WTC11 (cell line): ENCODE results near the gene MAP1LC3C. TPM values are rescaled to one million over a fixed set of nuclear protein-coding genes. Genes with fewer than 3 reads are reported as not detected.

Source experiments
- total RNA-seq: library from RNA; stranded (reverse); gene quantifications from 3 replicates; pipeline ENCODE4 v1.2.3, GENCODE V29; 2021

The MAP1LC3C gene
- total RNA-seq, 1 experiment from 2014 or later = 1.5 TPM

Other genes starting within 250 kb of the MAP1LC3C start
- 28.2 to 36.5 TPM (median 31.7 TPM) in 3 replicates for gene EXO1, start 150.9 kb downstream of the MAP1LC3C start, total RNA-seq
- gene BECN2, start 41.3 kb downstream of the MAP1LC3C start, total RNA-seq = not detected in 3 replicates